ENCODE measurements around the gene KLK4. TPM values are rescaled to one million over a fixed set of nuclear protein-coding genes. Genes with fewer than 3 reads are reported as not detected.

KLK4 gene
- total RNA-seq, 1 experiment from 2014 or later: 0.70 TPM

- H3K4me1 Mint-ChIP-seq: peaks cover 16% of the 10 kb centered on the region
- ChIA-PET POLR2A (no interaction called here), CTCF (interaction anchor here (0.5 to 1.9 kb wide), 3 partner anchors 16 to 188 kb away, joined by 3 to 7 read pairs (median 4); no protein-coding TSS in a partner anchor)
- peak; percentile 83 for DNase-seq (ENCODE audit: low spot score)
- no peak overlapping the region for H3K4me3 Mint-ChIP-seq
- no peaks in the 10 kb centered on the region for H3K9me3 Mint-ChIP-seq
- no peak overlapping the region for H3K27ac Mint-ChIP-seq
- no peak for TF ChIP-seq TEAD1 (CRISPR knock-in tag; IDR thresholded peaks at IDR 0.05)
- peak; percentile 55 for TF ChIP-seq CTCF (IDR thresholded peaks at IDR 0.05)
- TF ChIP-seq ZNF532 (CRISPR knock-in tag; IDR thresholded peaks at IDR 0.05; ENCODE audit: borderline replicate concordance): no peak
- no peak for TF ChIP-seq TCF7 (CRISPR knock-in tag; IDR thresholded peaks at IDR 0.05; ENCODE audit: low read depth)
- TF ChIP-seq MLX (CRISPR knock-in tag; IDR thresholded peaks at IDR 0.05): no peak
- no peak for TF ChIP-seq HMGXB4 (CRISPR knock-in tag; IDR thresholded peaks at IDR 0.05)
- TF ChIP-seq E2F1 (CRISPR knock-in tag; IDR thresholded peaks at IDR 0.05): no peak
- H3K36me3 Mint-ChIP-seq: no peaks in the 10 kb centered on the region
- no peak for ATAC-seq
- peaks cover 28% of the 10 kb centered on the region for H3K27me3 Mint-ChIP-seq (ENCODE audit: low read depth)
These were observed 5.0 kb downstream of the KLK4 start for GRCh38 chr19:50906217-50906616.

GRCh38 chr19:50902640-50903039 is 8.6 kb downstream of the KLK4 start:
- Mint-ChIP-seq H3K9me3 (no peaks in the 10 kb centered on the region), H3K4me3 (no peak overlapping the region), H3K27ac (no peak overlapping the region), H3K36me3 (no peaks in the 10 kb centered on the region), H3K4me1 (no peaks in the 10 kb centered on the region), H3K27me3 (ENCODE audit: low read depth) (peaks cover 32% of the 10 kb centered on the region)
- DNase-seq (ENCODE audit: low spot score) (no peak), ATAC-seq (no peak)
- TF ChIP-seq ZBTB21 (CRISPR knock-in tag; IDR thresholded peaks at IDR 0.05; ENCODE audit: borderline replicate concordance) (no peak), FOXP1 (CRISPR knock-in tag; IDR thresholded peaks at IDR 0.05; ENCODE audit: borderline replicate concordance) (no peak), NFE2L1 (CRISPR knock-in tag; IDR thresholded peaks at IDR 0.05) (no peak), ZNF281 (CRISPR knock-in tag; IDR thresholded peaks at IDR 0.05) (no peak), FOXK1 (CRISPR knock-in tag; IDR thresholded peaks at IDR 0.05) (no peak)
- ChIA-PET CTCF (no interaction called here), POLR2A (no interaction called here)

All from WTC11 (cell line).